ENCODE results near the gene SMIM28. TPM values are rescaled to one million over a fixed set of nuclear protein-coding genes. Genes with fewer than 3 reads are reported as not detected.

The SMIM28 gene
- total and polyA plus RNA-seq, 2 of the 4 experiments (the other 2 are of a cell fraction) = not detected

GRCh38 chr6:138420356-138420755, 42.7 kb downstream of the SMIM28 start:
- Histone ChIP-seq H2AFZ (replicated peaks; ENCODE audit: low read length, poor library complexity) (no peak overlapping the region), H4K91ac (ENCODE audit: insufficient read depth, low read depth, low read length) (no peak overlapping the region), H3K27me3 (ENCODE audit: control insufficient read depth, insufficient read depth, low read length) (no peaks in the 10 kb centered on the region), H3K9me1 (ENCODE audit: insufficient read depth, low read length) (peaks cover 2% of the 10 kb centered on the region; the same call in 1 of the 2 replicates), H4K5ac (ENCODE audit: low read depth, low read length) (no peak overlapping the region), H3K27ac (ENCODE audit: insufficient read depth, low read length) (no peak overlapping the region), H3K79me1 (ENCODE audit: low read depth in 1 of 2, low read length in 2 of 2) (no peaks in the 10 kb centered on the region), H4K8ac (ENCODE audit: low read depth in 2 of 2, low read length in 2 of 2) (no peak overlapping the region), H3K9ac (ENCODE audit: low read depth, low read length) (no peak overlapping the region), H3K4me3 (ENCODE audit: insufficient read depth, low read depth, low read length) (no peak overlapping the region), H3K14ac (replicated peaks; ENCODE audit: low read depth, low read length) (no peak overlapping the region), H3K4me2 (ENCODE audit: low read depth, low read length) (no peak overlapping the region), H3K4ac (ENCODE audit: low read depth, low read length) (no peak overlapping the region), H3K23ac (ENCODE audit: low read depth, low read length) (no peak overlapping the region), H3K9me3 (ENCODE audit: control insufficient read depth, insufficient read depth, low read length) (no peaks in the 10 kb centered on the region), H2AK9ac (replicated peaks; ENCODE audit: low read depth, low read length, poor library complexity) (no peak overlapping the region), H2BK120ac (ENCODE audit: low read depth, low read length) (no peak overlapping the region), H2BK15ac (ENCODE audit: low read depth, low read length) (no peak overlapping the region), H3K56ac (ENCODE audit: extremely low read depth, insufficient read depth, low read length) (no peak overlapping the region), H2AK5ac (ENCODE audit: low read depth, low read length) (no peak overlapping the region), H3K18ac (ENCODE audit: low read depth, low read length) (no peak overlapping the region), H3K4me1 (ENCODE audit: control insufficient read depth, insufficient read depth, low read length) (no peaks in the 10 kb centered on the region), H3K36me3 (ENCODE audit: control insufficient read depth, insufficient read depth, low read length) (peaks cover 13% of the 10 kb centered on the region), H2BK20ac (ENCODE audit: low read depth, low read length) (no peak overlapping the region), H4K20me1 (ENCODE audit: insufficient read depth, low read length) (no peaks in the 10 kb centered on the region; the same call in 1 of the 2 replicates), H2BK5ac (ENCODE audit: low read depth, low read length, poor library complexity, severe bottlenecking) (no peak overlapping the region)
- POLR2A ChIA-PET (ENCODE audit: unreplicated experiment) = no interaction called here
- dilution Hi-C loops (cut with HindIII; ENCODE audit: low sequenced_read_pairs, unreplicated experiment) (no loop called here), in situ Hi-C loops (cut with MboI; ENCODE audit: low sequenced_read_pairs) (loop anchor here (25.0 kb wide), 1 partner anchor 583 kb away; no protein-coding TSS in a partner anchor), intact Hi-C loops (cut with micrococcal nuclease) (loop anchor here (10.0 kb wide), 1 partner anchor 274 kb away; no protein-coding TSS in a partner anchor)
- no TSS peak for BruUV-seq (replicated peaks)
- DNase-seq (no peak), ATAC-seq (ENCODE audit: low read depth) (no peak)
- TF ChIP-seq CEBPB (IDR thresholded peaks at IDR 0.05; ENCODE audit: low read depth, low read length) = no peak
- TF ChIP-seq RAD21 (IDR thresholded peaks at IDR 0.05; ENCODE audit: low read length) = no peak
- CTCF ChIA-PET = interaction anchor here (1.6 kb wide), 1 partner anchor 89 kb away, joined by 3 read pairs; no protein-coding TSS in a partner anchor
- WGBS, 2 experiments (ENCODE audit: extremely low coverage in 2 of 2, insufficient read length in 1 of 2) = no CpG with 5 or more reads among the region's 4 CpGs
